HEK293 (cell line): ENCODE results near the gene GMIP.

ENCODE experiments used
- CTCF ChIA-PET: fragments of 350-600 bp; formaldehyde crosslinking; extraction: SDS; loops from one replicate; lab custom pipeline; 2021; ENCODE audit warnings: antibody characterized with exemption; lab: Yijun Ruan, JAX
- POLR2A ChIA-PET: fragments of 300-600 bp; formaldehyde crosslinking; extraction: SDS; loops from one replicate; lab custom pipeline; 2020; ENCODE audit warnings: antibody characterized with exemption, inconsistent platforms; lab: Yijun Ruan, JAX
- H3K27ac ChIP-seq: fragments of 200-500 bp; sonication (Bioruptor generic); 2 replicates; pipeline ENCODE4 v1.5.1; 2014; ENCODE audit warnings: low read depth, low read length, control low read depth, inconsistent platforms; ENCODE audit errors: extremely low read depth
- H3K36me3 ChIP-seq, 2 experiments: fragments of 200-500 bp in 1 of 2; sonication (Bioruptor generic) in 1 of 2; 1 replicate in 1 of 2; 2 replicates in 1 of 2; pipeline ENCODE4 v1.5.1; 2014 to 2017; ENCODE audit warnings: inconsistent platforms in 2 of 2, low read length in 2 of 2; ENCODE audit not compliant: control insufficient read depth in 2 of 2, insufficient read depth in 1 of 2
- H3K4me1 ChIP-seq: fragments of 200-500 bp; sonication (Bioruptor generic); 2 replicates; pipeline ENCODE4 v1.5.1; 2014; ENCODE audit warnings: mild to moderate bottlenecking, low read length, inconsistent platforms; ENCODE audit not compliant: control insufficient read depth, insufficient read depth
- H3K4me3 ChIP-seq: 2 replicates; pipeline ENCODE4 v1.5.1; 2011; ENCODE audit warnings: low read depth, mild to moderate bottlenecking, control low read depth, low read length, moderate library complexity
- H3K9me3 ChIP-seq: fragments of 200-500 bp; sonication (Bioruptor generic); 2 replicates; pipeline ENCODE4 v1.5.1; 2014; ENCODE audit warnings: low read depth, low read length, inconsistent platforms; ENCODE audit not compliant: control insufficient read depth, insufficient read depth
- GLIS1 ChIP-seq: fragments of 450-650 bp; formaldehyde crosslinking; IDR thresholded peaks from 2 replicates; pipeline ENCODE4 v1.5.1; 2016; ENCODE audit warnings: missing biosample characterization, missing genetic modification characterization
- IKZF3 ChIP-seq: fragments of 450-650 bp; IDR thresholded peaks from 2 replicates; pipeline ENCODE4 v1.5.0; 2018; ENCODE audit warnings: missing biosample characterization, mild to moderate bottlenecking, missing genetic modification characterization, moderate library complexity
- PBX3 ChIP-seq: sonication (generic); formaldehyde crosslinking; IDR thresholded peaks from 2 replicates; pipeline ENCODE4 v1.8.1; 2022; ENCODE audit warnings: mild to moderate bottlenecking, moderate library complexity, missing genetic modification reagents
- PRDM1 ChIP-seq: fragments of 450-650 bp; formaldehyde crosslinking; IDR thresholded peaks from 2 replicates; pipeline ENCODE4; 2016; ENCODE audit warnings: missing biosample characterization, missing genetic modification characterization
- PRDM4 ChIP-seq: fragments of 450-650 bp; formaldehyde crosslinking; IDR thresholded peaks from 2 replicates; pipeline ENCODE4 v1.5.1; 2017; ENCODE audit warnings: missing biosample characterization, missing genetic modification characterization
- RBAK ChIP-seq: fragments of 450-650 bp; formaldehyde crosslinking; IDR thresholded peaks from 2 replicates; pipeline ENCODE4 v1.5.1; 2016; ENCODE audit warnings: missing biosample characterization, missing genetic modification characterization
- SCRT2 ChIP-seq: fragments of 450-650 bp; formaldehyde crosslinking; IDR thresholded peaks from 2 replicates; pipeline ENCODE4 v1.5.1; 2016; ENCODE audit warnings: missing biosample characterization, missing genetic modification characterization
- SP3 ChIP-seq: fragments of 450-650 bp; formaldehyde crosslinking; IDR thresholded peaks from 2 replicates; pipeline ENCODE4 v1.5.1; 2016; ENCODE audit warnings: missing biosample characterization, missing genetic modification characterization
- ZBTB11 ChIP-seq: fragments of 450-650 bp; formaldehyde crosslinking; conservative IDR thresholded peaks from 2 replicates; pipeline ENCODE4 v1.5.1; 2016; ENCODE audit warnings: low read depth, missing biosample characterization, missing genetic modification characterization
- ZBTB21 ChIP-seq: fragments of 450-650 bp; formaldehyde crosslinking; IDR thresholded peaks from 2 replicates; pipeline ENCODE4 v1.5.1; 2017; ENCODE audit warnings: missing biosample characterization, missing genetic modification characterization
- ZBTB6 ChIP-seq: fragments of 450-650 bp; formaldehyde crosslinking; IDR thresholded peaks from 2 replicates; pipeline ENCODE4 v1.5.1; 2017; ENCODE audit warnings: missing biosample characterization, missing genetic modification characterization
- ZFP41 ChIP-seq: fragments of 450-650 bp; formaldehyde crosslinking; IDR thresholded peaks from 2 replicates; pipeline ENCODE4 v1.5.1; 2016; ENCODE audit warnings: missing biosample characterization, missing genetic modification characterization, borderline replicate concordance
- ZNF114 ChIP-seq: fragments of 450-650 bp; formaldehyde crosslinking; IDR thresholded peaks from 2 replicates; pipeline ENCODE4 v1.5.0; 2017; ENCODE audit warnings: missing biosample characterization, missing genetic modification characterization
- ZNF24 ChIP-seq: fragments of 450-650 bp; formaldehyde crosslinking; IDR thresholded peaks from 2 replicates; pipeline ENCODE4 v1.5.1; 2016; ENCODE audit warnings: missing biosample characterization, missing genetic modification characterization
- ZNF510 ChIP-seq: fragments of 450-650 bp; formaldehyde crosslinking; IDR thresholded peaks from 2 replicates; pipeline ENCODE4 v1.5.1; 2018; ENCODE audit warnings: mild to moderate bottlenecking, missing genetic modification characterization, missing biosample characterization; ENCODE audit not compliant: insufficient replicate concordance
- ZNF513 ChIP-seq: fragments of 450-650 bp; IDR thresholded peaks from 2 replicates; pipeline ENCODE4 v1.5.1; 2018; ENCODE audit warnings: missing biosample characterization, missing genetic modification characterization
- ZNF549 ChIP-seq: fragments of 450-650 bp; IDR thresholded peaks from 2 replicates; pipeline ENCODE4 v1.5.1; 2018; ENCODE audit warnings: missing biosample characterization, missing genetic modification characterization, mild to moderate bottlenecking, inconsistent platforms, moderate library complexity
- ZNF621 ChIP-seq: fragments of 450-650 bp; formaldehyde crosslinking; IDR thresholded peaks from 2 replicates; pipeline ENCODE4 v1.5.1; 2017; ENCODE audit warnings: missing biosample characterization, missing genetic modification characterization
- ZNF626 ChIP-seq: fragments of 450-650 bp; sonication (Bioruptor Pico); formaldehyde crosslinking; IDR thresholded peaks from 2 replicates; pipeline ENCODE4 v1.5.1; 2018; ENCODE audit warnings: missing biosample characterization, missing genetic modification characterization, inconsistent platforms

The GMIP gene

GRCh38 chr19:19582471-19582870 lies 61.0 kb downstream of the GMIP start:
- POLR2A ChIA-PET, result no interaction called here
- Histone ChIP-seq H3K4me3 (no peak overlapping the region), H3K27ac (no peak overlapping the region), H3K4me1 (0 out of 2 replicates have a peak, but pooled peaks cover 3% of the 10 kb centered on the region), H3K9me3 (no peaks in the 10 kb centered on the region), H3K36me3 (no peaks in the 10 kb centered on the region)
- TF ChIP-seq ZNF114, result no peak
- TF ChIP-seq ZFP41 (tag by site-specific recombination), result no peak
- TF ChIP-seq IKZF3, result no peak
- TF ChIP-seq ZNF549 (tag by site-specific recombination), result no peak
- TF ChIP-seq ZBTB11 (tag by site-specific recombination), result no peak
- TF ChIP-seq PRDM4 (tag by site-specific recombination), result no peak
- no peak for TF ChIP-seq RBAK (tag by site-specific recombination)
- TF ChIP-seq SP3, result no peak
- no peak for TF ChIP-seq PBX3 (CRISPR knock-in tag)
- no peak for TF ChIP-seq ZNF621 (tag by site-specific recombination)
- TF ChIP-seq GLIS1 (tag by site-specific recombination), result no peak
- no peak for TF ChIP-seq ZNF24 (tag by site-specific recombination)
- no peak for TF ChIP-seq ZBTB21 (tag by site-specific recombination)
- TF ChIP-seq ZNF513 (tag by site-specific recombination), result no peak
- no peak for TF ChIP-seq PRDM1 (tag by site-specific recombination)
- no peak for TF ChIP-seq ZBTB6 (tag by site-specific recombination)
- TF ChIP-seq SCRT2, result no peak
- no peak for TF ChIP-seq ZNF626 (tag by site-specific recombination)
- TF ChIP-seq ZNF510, result no peak
- CTCF ChIA-PET, result interaction anchor here (0.9 to 1.5 kb wide), 2 partner anchors 22 to 28 kb away, joined by 3 to 7 read pairs; no protein-coding TSS in a partner anchor
